ENCODE data around the gene BARX1. TPM values are rescaled to one million over a fixed set of nuclear protein-coding genes. Genes with fewer than 3 reads are reported as not detected.
"Not testable (repeated sequence)": the region's sequence is repeated elsewhere in the genome, so short reads cannot be mapped to it uniquely, and the experiment has no call there.

Gene BARX1
- total RNA-seq, 1 donor from 2014 or later, result 0.77 TPM

DNA sequence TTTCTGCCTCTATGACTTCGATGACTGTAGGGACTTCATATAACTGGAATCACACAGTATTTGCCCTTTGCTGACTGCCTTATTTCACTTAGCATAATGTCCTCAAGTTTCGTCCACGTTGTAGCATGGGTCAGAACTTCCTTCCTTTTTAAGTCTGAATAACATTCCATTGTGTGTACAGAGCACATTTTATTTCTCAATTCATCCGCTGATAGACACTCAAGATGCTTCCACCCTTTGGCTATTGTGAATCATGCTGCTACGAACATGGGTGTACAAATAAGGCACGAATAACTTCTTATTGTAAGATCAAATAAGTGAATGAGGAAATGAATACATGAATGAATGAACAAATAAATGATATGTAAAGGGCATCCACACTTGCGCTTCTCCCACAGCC, 13.0 kb downstream of the BARX1 start:
- peaks cover 15% of the 10 kb centered on the region for H3K4me1 Mint-ChIP-seq (ENCODE audit: low read depth)
- no peak overlapping the region for H3K27ac Mint-ChIP-seq (ENCODE audit: unreplicated experiment)
- H3K9me3 Mint-ChIP-seq (ENCODE audit: low read depth), result no peaks in the 10 kb centered on the region
- no peak overlapping the region for H3K4me3 Mint-ChIP-seq (ENCODE audit: unreplicated experiment)
- H3K27me3 Mint-ChIP-seq (ENCODE audit: low read depth), result peaks cover 91% of the 10 kb centered on the region
- no peak for DNase-seq (ENCODE audit: low spot score)
- TF ChIP-seq, protein P1, sequence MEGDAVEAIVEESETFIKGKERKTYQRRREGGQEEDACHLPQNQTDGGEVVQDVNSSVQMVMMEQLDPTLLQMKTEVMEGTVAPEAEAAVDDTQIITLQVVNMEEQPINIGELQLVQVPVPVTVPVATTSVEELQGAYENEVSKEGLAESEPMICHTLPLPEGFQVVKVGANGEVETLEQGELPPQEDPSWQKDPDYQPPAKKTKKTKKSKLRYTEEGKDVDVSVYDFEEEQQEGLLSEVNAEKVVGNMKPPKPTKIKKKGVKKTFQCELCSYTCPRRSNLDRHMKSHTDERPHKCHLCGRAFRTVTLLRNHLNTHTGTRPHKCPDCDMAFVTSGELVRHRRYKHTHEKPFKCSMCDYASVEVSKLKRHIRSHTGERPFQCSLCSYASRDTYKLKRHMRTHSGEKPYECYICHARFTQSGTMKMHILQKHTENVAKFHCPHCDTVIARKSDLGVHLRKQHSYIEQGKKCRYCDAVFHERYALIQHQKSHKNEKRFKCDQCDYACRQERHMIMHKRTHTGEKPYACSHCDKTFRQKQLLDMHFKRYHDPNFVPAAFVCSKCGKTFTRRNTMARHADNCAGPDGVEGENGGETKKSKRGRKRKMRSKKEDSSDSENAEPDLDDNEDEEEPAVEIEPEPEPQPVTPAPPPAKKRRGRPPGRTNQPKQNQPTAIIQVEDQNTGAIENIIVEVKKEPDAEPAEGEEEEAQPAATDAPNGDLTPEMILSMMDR (IDR thresholded peaks at IDR 0.05), result no peak
- H3K36me3 Mint-ChIP-seq (ENCODE audit: low read depth), result peaks cover 4% of the 10 kb centered on the region

DNA sequence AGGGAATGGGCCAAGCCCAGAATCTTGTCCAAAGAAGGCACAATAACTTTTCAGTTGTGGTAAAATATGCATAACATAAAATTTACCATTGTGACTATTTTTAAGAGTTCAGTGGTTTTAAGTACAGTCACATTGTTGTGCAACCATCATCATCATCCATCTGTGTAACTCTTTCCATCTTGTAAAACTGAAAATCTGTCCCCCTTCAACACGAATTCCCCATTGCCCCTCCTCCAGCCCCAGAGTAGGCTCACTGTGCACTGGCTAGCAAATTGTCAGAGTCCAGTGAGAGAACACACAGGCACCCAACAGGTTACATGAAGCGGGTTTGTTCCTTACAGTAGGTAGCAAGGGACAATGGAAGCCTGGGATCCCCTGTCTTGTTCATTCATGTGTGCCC, 13.7 kb downstream of the BARX1 start:
- H3K27me3 Mint-ChIP-seq (ENCODE audit: low read depth), result peaks cover 90% of the 10 kb centered on the region
- DNase-seq (ENCODE audit: low spot score), result no peak
- TF ChIP-seq, protein P1 (IDR thresholded peaks at IDR 0.05), result no peak
- no peak overlapping the region for H3K27ac Mint-ChIP-seq (ENCODE audit: unreplicated experiment)
- H3K36me3 Mint-ChIP-seq (ENCODE audit: low read depth), result peaks cover 4% of the 10 kb centered on the region
- H3K4me1 Mint-ChIP-seq (ENCODE audit: low read depth), result peaks cover 15% of the 10 kb centered on the region
- H3K9me3 Mint-ChIP-seq (ENCODE audit: low read depth), result no peaks in the 10 kb centered on the region
- H3K4me3 Mint-ChIP-seq (ENCODE audit: unreplicated experiment), result no peak overlapping the region

DNA sequence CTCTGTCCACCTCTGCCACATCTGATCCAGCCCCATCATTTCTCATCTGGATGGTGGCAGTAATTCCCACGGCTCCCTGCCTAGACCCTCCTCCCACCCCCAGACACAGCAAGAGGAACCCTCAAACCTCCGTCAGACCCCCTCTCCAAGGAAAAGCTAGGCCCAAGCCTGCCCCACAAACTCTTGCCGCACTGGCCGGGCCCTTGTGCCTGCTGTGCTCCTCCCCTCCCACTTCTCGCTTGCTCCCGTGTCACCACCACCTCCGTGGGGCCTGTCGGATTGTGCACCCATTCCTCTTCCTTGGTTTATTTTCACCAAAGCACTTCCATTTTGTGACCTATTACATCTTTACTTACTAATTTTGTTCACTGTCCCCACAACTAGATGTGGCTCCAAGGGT, 14.2 kb downstream of the BARX1 start:
- peaks cover 88% of the 10 kb centered on the region for H3K27me3 Mint-ChIP-seq (ENCODE audit: low read depth)
- TF ChIP-seq, protein P1 (IDR thresholded peaks at IDR 0.05), result no peak
- peaks cover 9% of the 10 kb centered on the region for H3K4me1 Mint-ChIP-seq (ENCODE audit: low read depth)
- no peak overlapping the region for H3K27ac Mint-ChIP-seq (ENCODE audit: unreplicated experiment)
- DNase-seq (ENCODE audit: low spot score), result no peak
- no peaks in the 10 kb centered on the region for H3K9me3 Mint-ChIP-seq (ENCODE audit: low read depth)
- peaks cover 2% of the 10 kb centered on the region for H3K36me3 Mint-ChIP-seq (ENCODE audit: low read depth)
- no peak overlapping the region for H3K4me3 Mint-ChIP-seq (ENCODE audit: unreplicated experiment)

DNA sequence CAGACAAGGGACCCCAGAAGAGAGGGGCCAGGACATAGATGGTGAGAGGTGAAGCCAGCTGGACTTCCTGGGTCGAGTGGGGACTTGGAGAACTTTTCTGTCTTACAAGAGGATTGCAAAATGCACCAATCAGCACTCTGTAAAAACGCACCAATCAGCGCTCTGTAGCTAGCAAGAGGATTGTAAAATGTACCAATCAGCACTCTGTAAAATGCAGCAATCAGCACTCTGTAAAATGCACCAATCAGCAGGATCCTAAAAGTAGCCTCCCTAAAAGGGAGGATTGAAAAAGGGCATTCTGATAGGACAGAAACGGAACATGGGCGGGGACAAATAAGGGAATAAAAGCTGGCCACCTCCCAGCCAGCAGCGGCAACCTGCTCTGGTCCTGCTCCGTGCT, 15.6 kb downstream of the BARX1 start:
- peaks cover 84% of the 10 kb centered on the region for H3K27me3 Mint-ChIP-seq (ENCODE audit: low read depth)
- not testable (repeated sequence) for H3K9me3 Mint-ChIP-seq (ENCODE audit: low read depth); H3K36me3 Mint-ChIP-seq (ENCODE audit: low read depth); H3K4me3 Mint-ChIP-seq (ENCODE audit: unreplicated experiment); H3K4me1 Mint-ChIP-seq (ENCODE audit: low read depth); DNase-seq (ENCODE audit: low spot score); H3K27ac Mint-ChIP-seq (ENCODE audit: unreplicated experiment)

DNA sequence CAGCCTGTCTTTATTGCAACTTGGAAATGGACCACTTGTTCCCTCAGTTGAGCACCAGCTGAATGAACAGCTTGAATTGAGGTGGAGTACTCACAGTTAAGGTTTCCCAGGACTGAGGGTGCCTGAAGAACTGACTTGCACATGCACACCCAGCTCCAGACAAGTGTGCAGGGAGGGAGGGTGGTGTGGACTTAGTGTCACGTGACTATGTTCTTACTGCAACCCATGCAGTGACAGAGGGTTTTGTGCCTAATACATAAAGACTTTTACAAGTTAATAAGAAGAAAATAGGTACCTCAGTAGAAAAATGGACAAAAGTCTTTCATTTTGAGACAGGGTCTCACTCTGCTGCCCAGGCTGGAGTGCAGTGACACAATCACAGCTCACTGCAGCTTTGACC, 18.0 kb downstream of the BARX1 start:
- Mint-ChIP-seq H3K4me1 (ENCODE audit: low read depth) (no peaks in the 10 kb centered on the region), H3K9me3 (ENCODE audit: low read depth) (no peaks in the 10 kb centered on the region), H3K27ac (ENCODE audit: unreplicated experiment) (no peak overlapping the region), H3K36me3 (ENCODE audit: low read depth) (peaks cover 2% of the 10 kb centered on the region), H3K4me3 (ENCODE audit: unreplicated experiment) (no peak overlapping the region), H3K27me3 (ENCODE audit: low read depth) (peaks cover 80% of the 10 kb centered on the region)
- TF ChIP-seq, protein P1 (IDR thresholded peaks at IDR 0.05), result no peak
- no peak for DNase-seq (ENCODE audit: low spot score)

DNA sequence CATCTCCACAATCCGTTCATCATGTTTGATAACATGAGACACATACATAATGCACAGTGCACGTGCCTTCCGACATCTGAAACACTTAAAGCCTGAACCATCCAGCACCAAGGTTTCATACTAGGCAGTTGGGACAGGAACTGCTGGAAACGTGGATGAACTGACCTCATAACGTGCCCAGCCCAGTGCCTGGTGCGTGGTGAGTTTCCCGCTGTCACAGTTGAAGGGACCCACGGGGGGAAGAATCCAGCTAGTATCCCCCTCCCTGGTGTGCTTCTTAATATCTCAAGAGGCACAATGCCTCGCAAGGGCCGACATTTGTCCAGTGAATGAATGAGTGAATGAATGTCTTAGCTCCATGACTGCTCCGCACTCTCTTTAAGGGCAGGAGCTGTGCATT, 23.2 kb downstream of the BARX1 start:
- no peaks in the 10 kb centered on the region for H3K4me1 Mint-ChIP-seq (ENCODE audit: low read depth)
- peaks cover 1% of the 10 kb centered on the region for H3K36me3 Mint-ChIP-seq (ENCODE audit: low read depth)
- no peak overlapping the region for H3K27ac Mint-ChIP-seq (ENCODE audit: unreplicated experiment)
- peaks cover 67% of the 10 kb centered on the region for H3K27me3 Mint-ChIP-seq (ENCODE audit: low read depth)
- TF ChIP-seq, protein P1 (IDR thresholded peaks at IDR 0.05), result no peak
- DNase-seq (ENCODE audit: low spot score), result no peak
- H3K9me3 Mint-ChIP-seq (ENCODE audit: low read depth), result no peaks in the 10 kb centered on the region
- no peak overlapping the region for H3K4me3 Mint-ChIP-seq (ENCODE audit: unreplicated experiment)

Data from chondrocyte (in vitro differentiated cells).